ENCODE data around the gene NFAM1. TPM values are rescaled to one million over a fixed set of nuclear protein-coding genes. Genes with fewer than 3 reads are reported as not detected.

Gene NFAM1
- total and polyA plus RNA-seq, 2 of the 13 experiments (the other 11 are each of a cell fraction or from before 2014, with no cell fraction given), result 0.03 TPM; not detected in 1

GRCh38 chr22:42442748-42443147, 10.5 kb upstream of the NFAM1 start:
- H3K9ac ChIP-seq (ENCODE audit: insufficient read depth, low read depth, low read length), result no peak overlapping the region
- no peak for DNase-seq (ENCODE audit: low spot score)
- H3K4me1 ChIP-seq (ENCODE audit: insufficient read depth, low read length), result peaks cover 23% of the 10 kb centered on the region
- H3K27me3 ChIP-seq (ENCODE audit: control insufficient read depth in 1 of 2, insufficient read depth in 2 of 2, low read length in 2 of 2), result peaks cover 1 to 44% of the 10 kb centered on the region in 2 experiments; a peak in 4 of 5 replicates
- intact Hi-C loops (cut with micrococcal nuclease; ENCODE audit: unreplicated experiment), result no loop called here
- no peak overlapping the region for H3K4me2 ChIP-seq (ENCODE audit: low read depth, low read length)
- peak; percentile 88 for TF ChIP-seq MAFF (IDR thresholded peaks at IDR 0.05; ENCODE audit: low read depth, low read length)
- no peak for TF ChIP-seq FOXK2 (IDR thresholded peaks at IDR 0.05)
- TF ChIP-seq SMAD1 (CRISPR knock-in tag; IDR thresholded peaks at IDR 0.05; ENCODE audit: borderline replicate concordance, low read depth), result no peak
- peak; percentile 91 to 92 for TF ChIP-seq MAFK (conservative IDR thresholded peaks at IDR 0.05 in 1 of 2, IDR thresholded peaks at IDR 0.05 in 1 of 2; ENCODE audit: low read length in 2 of 2)
- TF ChIP-seq RFXAP (CRISPR knock-in tag; IDR thresholded peaks at IDR 0.05; ENCODE audit: borderline replicate concordance), result no peak
- TF ChIP-seq SAP130 (CRISPR knock-in tag; IDR thresholded peaks at IDR 0.05; ENCODE audit: low read depth), result no peak
- no TSS peak for BruUV-seq (replicated peaks)
- in situ Hi-C loops (cut with HindIII; ENCODE audit: extremely low pct_ligation_motif_present, low pct_unique_long_range_greater_than_20kb), result loop anchor here (5.0 to 25.0 kb wide), 2 partner anchors 275 to 480 kb away; partner anchors contain the start of genes SEPTIN3 and SMIM45
- ChIA-PET CTCF (ENCODE audit: low intra/inter-chr PET ratio, low total read pairs) (no interaction called here), POLR2A (no interaction called here)
- no peak for ATAC-seq
- FAIRE-seq, result no peak
- no peaks in the 10 kb centered on the region for H3K79me2 ChIP-seq (ENCODE audit: insufficient read depth, low read length)
- H4K20me1 ChIP-seq (ENCODE audit: insufficient read depth, low read length), result no peaks in the 10 kb centered on the region
- no peaks in the 10 kb centered on the region for H3K36me3 ChIP-seq (replicated peaks in 1 of 2; ENCODE audit: control insufficient read depth in 1 of 2, insufficient read depth in 2 of 2, low read length in 2 of 2)
- no peaks in the 10 kb centered on the region for H3K9me3 ChIP-seq (ENCODE audit: low read length)
- no peak overlapping the region for H3K27ac ChIP-seq (ENCODE audit: extremely low read length, insufficient read depth, low read length)
- H2AFZ ChIP-seq (ENCODE audit: low read length), result no peak overlapping the region
- 61% methylated on average over 4 of the region's 4 CpGs for WGBS (ENCODE audit: low lambda C conversion rate)
- H3K4me3 ChIP-seq (replicated peaks in 1 of 3; ENCODE audit: insufficient read depth in 1 of 3, low read depth in 2 of 3, low read length in 3 of 3), result no peak overlapping the region

DNA sequence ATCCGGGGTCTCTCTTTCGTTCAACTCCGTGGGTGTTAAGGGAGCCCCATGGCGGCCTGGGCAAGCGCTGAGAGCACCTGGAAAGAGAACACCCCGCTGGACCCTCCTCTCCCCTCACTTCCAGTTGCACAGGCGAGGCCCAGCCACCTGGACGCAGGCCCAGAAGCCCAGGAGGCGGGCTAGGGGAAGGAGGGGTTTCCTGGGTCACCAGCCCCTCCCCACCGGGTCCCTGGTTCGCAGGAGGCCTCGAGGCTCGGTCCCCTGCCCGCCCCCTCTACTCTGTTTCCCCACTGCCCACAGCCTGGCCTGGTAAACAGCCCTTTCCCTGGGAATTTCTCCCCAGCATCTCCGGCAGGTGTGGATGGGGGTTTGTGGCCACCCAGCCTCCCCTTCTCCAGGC, 8.5 kb upstream of the NFAM1 start:
- Histone ChIP-seq H2AFZ (ENCODE audit: low read length) (no peak overlapping the region), H3K4me3 (replicated peaks in 1 of 3; ENCODE audit: insufficient read depth in 1 of 3, low read depth in 2 of 3, low read length in 3 of 3) (no peak overlapping the region), H3K9me3 (ENCODE audit: low read length) (no peaks in the 10 kb centered on the region), H4K20me1 (ENCODE audit: insufficient read depth, low read length) (no peaks in the 10 kb centered on the region), H3K4me1 (ENCODE audit: insufficient read depth, low read length) (peaks cover 28% of the 10 kb centered on the region), H3K9ac (ENCODE audit: insufficient read depth, low read depth, low read length) (no peak overlapping the region), H3K79me2 (ENCODE audit: insufficient read depth, low read length) (no peaks in the 10 kb centered on the region), H3K27me3 (ENCODE audit: control insufficient read depth in 1 of 2, insufficient read depth in 2 of 2, low read length in 2 of 2) (peaks cover 1 to 48% of the 10 kb centered on the region in 2 experiments; a peak in 4 of 5 replicates), H3K27ac (ENCODE audit: extremely low read length, insufficient read depth, low read length) (no peak overlapping the region), H3K36me3 (replicated peaks in 1 of 2; ENCODE audit: control insufficient read depth in 1 of 2, insufficient read depth in 2 of 2, low read length in 2 of 2) (no peaks in the 10 kb centered on the region), H3K4me2 (ENCODE audit: low read depth, low read length) (no peak overlapping the region)
- FAIRE-seq (no peak), ATAC-seq (no peak), DNase-seq (ENCODE audit: low spot score) (no peak)
- WGBS (ENCODE audit: low lambda C conversion rate), result 15% methylated on average over 7 of the region's 15 CpGs
- ChIA-PET CTCF (ENCODE audit: low intra/inter-chr PET ratio, low total read pairs) (no interaction called here), POLR2A (no interaction called here)
- in situ Hi-C loops (cut with HindIII; ENCODE audit: extremely low pct_ligation_motif_present, low pct_unique_long_range_greater_than_20kb), result loop anchor here (5.0 to 25.0 kb wide), 2 partner anchors 273 to 478 kb away; partner anchors contain the start of genes SEPTIN3 and SMIM45
- intact Hi-C loops (cut with micrococcal nuclease; ENCODE audit: unreplicated experiment), result no loop called here
- no TSS peak for BruUV-seq (replicated peaks)
- TF ChIP-seq TCF7L2 (IDR thresholded peaks at IDR 0.05; ENCODE audit: low read depth, low read length), result no peak
- TF ChIP-seq FOXA1 (IDR thresholded peaks at IDR 0.05), result no peak
- no peak for TF ChIP-seq FOXA1 (CRISPR knock-in tag; IDR thresholded peaks at IDR 0.05)
- TF ChIP-seq PCBP1 (IDR thresholded peaks at IDR 0.05; ENCODE audit: borderline replicate concordance, low read depth, low read length), result no peak
- no peak for TF ChIP-seq MYPOP (CRISPR knock-in tag; IDR thresholded peaks at IDR 0.05)
- TF ChIP-seq ZNF367 (CRISPR knock-in tag; IDR thresholded peaks at IDR 0.05; ENCODE audit: borderline replicate concordance), result no peak
- no peak for TF ChIP-seq ZNF709 (CRISPR knock-in tag; IDR thresholded peaks at IDR 0.05)
- TF ChIP-seq ZNF136 (CRISPR knock-in tag; IDR thresholded peaks at IDR 0.05; ENCODE audit: low read depth), result no peak
- no peak for TF ChIP-seq KAT8 (CRISPR knock-in tag; IDR thresholded peaks at IDR 0.05)
- TF ChIP-seq, protein P1, sequence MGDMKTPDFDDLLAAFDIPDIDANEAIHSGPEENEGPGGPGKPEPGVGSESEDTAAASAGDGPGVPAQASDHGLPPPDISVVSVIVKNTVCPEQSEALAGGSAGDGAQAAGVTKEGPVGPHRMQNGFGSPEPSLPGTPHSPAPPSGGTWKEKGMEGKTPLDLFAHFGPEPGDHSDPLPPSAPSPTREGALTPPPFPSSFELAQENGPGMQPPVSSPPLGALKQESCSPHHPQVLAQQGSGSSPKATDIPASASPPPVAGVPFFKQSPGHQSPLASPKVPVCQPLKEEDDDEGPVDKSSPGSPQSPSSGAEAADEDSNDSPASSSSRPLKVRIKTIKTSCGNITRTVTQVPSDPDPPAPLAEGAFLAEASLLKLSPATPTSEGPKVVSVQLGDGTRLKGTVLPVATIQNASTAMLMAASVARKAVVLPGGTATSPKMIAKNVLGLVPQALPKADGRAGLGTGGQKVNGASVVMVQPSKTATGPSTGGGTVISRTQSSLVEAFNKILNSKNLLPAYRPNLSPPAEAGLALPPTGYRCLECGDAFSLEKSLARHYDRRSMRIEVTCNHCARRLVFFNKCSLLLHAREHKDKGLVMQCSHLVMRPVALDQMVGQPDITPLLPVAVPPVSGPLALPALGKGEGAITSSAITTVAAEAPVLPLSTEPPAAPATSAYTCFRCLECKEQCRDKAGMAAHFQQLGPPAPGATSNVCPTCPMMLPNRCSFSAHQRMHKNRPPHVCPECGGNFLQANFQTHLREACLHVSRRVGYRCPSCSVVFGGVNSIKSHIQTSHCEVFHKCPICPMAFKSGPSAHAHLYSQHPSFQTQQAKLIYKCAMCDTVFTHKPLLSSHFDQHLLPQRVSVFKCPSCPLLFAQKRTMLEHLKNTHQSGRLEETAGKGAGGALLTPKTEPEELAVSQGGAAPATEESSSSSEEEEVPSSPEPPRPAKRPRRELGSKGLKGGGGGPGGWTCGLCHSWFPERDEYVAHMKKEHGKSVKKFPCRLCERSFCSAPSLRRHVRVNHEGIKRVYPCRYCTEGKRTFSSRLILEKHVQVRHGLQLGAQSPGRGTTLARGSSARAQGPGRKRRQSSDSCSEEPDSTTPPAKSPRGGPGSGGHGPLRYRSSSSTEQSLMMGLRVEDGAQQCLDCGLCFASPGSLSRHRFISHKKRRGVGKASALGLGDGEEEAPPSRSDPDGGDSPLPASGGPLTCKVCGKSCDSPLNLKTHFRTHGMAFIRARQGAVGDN (CRISPR knock-in tag; IDR thresholded peaks at IDR 0.05), result no peak
